HepG2 (cell line): Measurements from ENCODE around the gene CEP164. TPM values are rescaled to one million over a fixed set of nuclear protein-coding genes. Genes with fewer than 3 reads are reported as not detected.

Experiments
- ATF1 ChIP-seq: IDR thresholded peaks from 2 replicates; pipeline ENCODE4 v1.6.1; 2016; ENCODE audit warnings: mild to moderate bottlenecking, control low read depth
- CREM ChIP-seq, 2 experiments: sonication (generic) in 1 of 2; formaldehyde crosslinking in 1 of 2; IDR thresholded peaks; 2 replicates each; pipeline versions ENCODE4 v1.4.0 to v1.6.1; 2016 to 2020; ENCODE audit warnings: antibody characterized with exemption in 1 of 2, mild to moderate bottlenecking in 1 of 2, missing genetic modification reagents in 1 of 2
- DMTF1 ChIP-seq: sonication (generic); formaldehyde crosslinking; IDR thresholded peaks from 2 replicates; pipeline ENCODE4 v1.4.0; 2020; ENCODE audit warnings: mild to moderate bottlenecking, missing genetic modification reagents
- JDP2 ChIP-seq: sonication (generic); formaldehyde crosslinking; IDR thresholded peaks from 2 replicates; pipeline ENCODE4 v1.8.1; 2022; ENCODE audit warnings: missing genetic modification reagents, borderline replicate concordance
- MAZ ChIP-seq, 2 experiments: sonication (generic) in 1 of 2; formaldehyde crosslinking in 1 of 2; IDR thresholded peaks; 2 replicates each; pipeline versions ENCODE4 v1.5.0 to v1.6.1; 2012 to 2020; ENCODE audit warnings: low read depth in 2 of 2, mild to moderate bottlenecking in 2 of 2, borderline replicate concordance in 1 of 2, improper control_type of control experiment in 1 of 2, low read length in 1 of 2, missing genetic modification reagents in 1 of 2, moderate library complexity in 1 of 2
- PATZ1 ChIP-seq: sonication (generic); formaldehyde crosslinking; IDR thresholded peaks from 2 replicates; pipeline ENCODE4 v1.4.0; 2020; ENCODE audit warnings: missing genetic modification reagents
- SP4 ChIP-seq: sonication (generic); formaldehyde crosslinking; IDR thresholded peaks from 2 replicates; pipeline ENCODE4 v1.8.1; 2023; ENCODE audit warnings: mild to moderate bottlenecking, missing genetic modification reagents
- ZBTB44 ChIP-seq: sonication (generic); formaldehyde crosslinking; IDR thresholded peaks from 2 replicates; pipeline ENCODE4 v1.4.0; 2020; ENCODE audit warnings: missing genetic modification reagents
- ZFP36 ChIP-seq: fragments of 150-350 bp; IDR thresholded peaks from 2 replicates; pipeline ENCODE4 v1.6.1; 2018; ENCODE audit warnings: borderline replicate concordance, low read length, low read depth; ENCODE audit not compliant: partially characterized antibody
- ZMYM2 ChIP-seq: sonication (generic); formaldehyde crosslinking; IDR thresholded peaks from 2 replicates; pipeline ENCODE4 v1.8.0; 2022; ENCODE audit warnings: mild to moderate bottlenecking, missing genetic modification reagents
- ZMYM3 ChIP-seq: sonication (generic); formaldehyde crosslinking; IDR thresholded peaks from 2 replicates; pipeline ENCODE4 v1.5.1; 2020; ENCODE audit warnings: mild to moderate bottlenecking, missing genetic modification reagents
- ZNF138 ChIP-seq: sonication (generic); formaldehyde crosslinking; IDR thresholded peaks from 2 replicates; pipeline ENCODE4 v1.5.0; 2020; ENCODE audit warnings: mild to moderate bottlenecking, low read depth, missing genetic modification reagents
- ZNF281 ChIP-seq: sonication (generic); formaldehyde crosslinking; IDR thresholded peaks from 2 replicates; pipeline ENCODE4 v1.4.0; 2020; ENCODE audit warnings: missing genetic modification reagents, borderline replicate concordance
- ZNF800 ChIP-seq: sonication (generic); formaldehyde crosslinking; IDR thresholded peaks from 2 replicates; pipeline ENCODE4 v1.4.0; 2020; ENCODE audit warnings: missing genetic modification reagents
- ZNF850 ChIP-seq: sonication (generic); formaldehyde crosslinking; conservative IDR thresholded peaks from 2 replicates; pipeline ENCODE4 v1.9.0; 2021; ENCODE audit warnings: mild to moderate bottlenecking, missing genetic modification reagents
- polyA plus RNA-seq, 8 experiments: library from polyadenylated mRNA; depleted of rRNA in 3 of 8; stranded (reverse) in 7 of 8; unstranded in 1 of 8; fragments of >200 nt; fragmentation: Illumina TruSeq in 4 of 8; extraction: Trizol in 4 of 8; gene quantifications; 2 replicates each; pipeline versions ENCODE4 v1.2.1 to v1.2.3, GENCODE V29; 2011 to 2016; ENCODE audit warnings: low read depth in 4 of 8, missing spikeins in 1 of 8, mixed read lengths in 1 of 8; ENCODE audit not compliant: insufficient read depth in 1 of 8
- total RNA-seq, 5 experiments: library from RNA; depleted of rRNA; stranded (reverse); fragments of >200 nt; fragmentation: Illumina TruSeq; extraction: Trizol; gene quantifications; 2 replicates each; pipeline ENCODE4 v1.2.3, GENCODE V29; 2016; ENCODE audit warnings: low read depth in 1 of 5

The CEP164 gene
- total and polyA plus RNA-seq, 2 of the 13 experiments (the other 11 are each of a cell fraction or from before 2014, with no cell fraction given) = 11.4 to 15.2 TPM

- TF ChIP-seq SP4 (CRISPR knock-in tag) (no peak; the same call in 1 of the 2 replicates), ZFP36 (no peak), ZBTB44 (CRISPR knock-in tag) (no peak), CREM (IDR thresholded peaks at IDR 0.05) (peak; percentile 74), CREM (CRISPR knock-in tag; IDR thresholded peaks at IDR 0.05) (no peak), ATF1 (CRISPR knock-in tag) (peak; percentile 50; the same call in 1 of the 2 replicates), ZNF281 (no peak), ZNF850 (CRISPR knock-in tag) (no peak), MAZ (IDR thresholded peaks at IDR 0.05; ENCODE audit: borderline replicate concordance, low read depth, low read length) (no peak), MAZ (CRISPR knock-in tag; IDR thresholded peaks at IDR 0.05; ENCODE audit: low read depth) (peak; percentile 68), DMTF1 (CRISPR knock-in tag) (no peak), ZMYM3 (peak; percentile 64; the same call in 1 of the 2 replicates), JDP2 (CRISPR knock-in tag) (no peak), ZNF138 (peak; percentile 71; the same call in 1 of the 2 replicates), PATZ1 (CRISPR knock-in tag) (peak; percentile 82), ZNF800 (CRISPR knock-in tag) (no peak), ZMYM2 (CRISPR knock-in tag) (no peak)
Observed at GRCh38 chr11:117327567-117328374, at the start of gene CEP164 (continued).
